Testis (tissue), 2 donors: ENCODE measurements around the gene KANSL1L.

Experiments
- CTCF ChIP-seq, 3 experiments: fragments of 450-650 bp in 2 of 3; fragments of 200-600 bp in 1 of 3; sonication (generic) in 1 of 3; IDR thresholded peaks; one replicate each; pipeline ENCODE4 v1.5.1; 2016 to 2019; ENCODE audit warnings: antibody characterized with exemption in 3 of 3, mild to moderate bottlenecking in 2 of 3, moderate library complexity in 1 of 3
- POLR2A ChIP-seq: fragments of 450-650 bp; IDR thresholded peaks from one replicate; pipeline ENCODE4 v1.6.1; 2017; ENCODE audit warnings: antibody characterized with exemption, mild to moderate bottlenecking, moderate library complexity

- TF ChIP-seq POLR2A (no peak), CTCF (IDR thresholded peaks at IDR 0.05) (no peak)
These were observed 133.1 kb downstream of the KANSL1L start for GRCh38 chr2:210038078-210038477.
